Measurements from ENCODE around the gene UNC5A. TPM values are rescaled to one million over a fixed set of nuclear protein-coding genes. Genes with fewer than 3 reads are reported as not detected.

UNC5A gene
- total RNA-seq, 4 donors from 2014 or later, result 0.48 TPM; not detected in 3

- H3K36me3 ChIP-seq, result no peaks in the 10 kb centered on the region
Observed at GRCh38 chr5:176802116-176802784, 8.1 kb upstream of the UNC5A start.

GRCh38 chr5:176803068-176803942 is 7.1 kb upstream of the UNC5A start:
- no peak for DNase-seq
- no peaks in the 10 kb centered on the region for H3K36me3 ChIP-seq
- no peak overlapping the region for H3K4me3 ChIP-seq
- no peak for TF ChIP-seq POLR2A (IDR thresholded peaks at IDR 0.05)
- TF ChIP-seq, protein P1, sequence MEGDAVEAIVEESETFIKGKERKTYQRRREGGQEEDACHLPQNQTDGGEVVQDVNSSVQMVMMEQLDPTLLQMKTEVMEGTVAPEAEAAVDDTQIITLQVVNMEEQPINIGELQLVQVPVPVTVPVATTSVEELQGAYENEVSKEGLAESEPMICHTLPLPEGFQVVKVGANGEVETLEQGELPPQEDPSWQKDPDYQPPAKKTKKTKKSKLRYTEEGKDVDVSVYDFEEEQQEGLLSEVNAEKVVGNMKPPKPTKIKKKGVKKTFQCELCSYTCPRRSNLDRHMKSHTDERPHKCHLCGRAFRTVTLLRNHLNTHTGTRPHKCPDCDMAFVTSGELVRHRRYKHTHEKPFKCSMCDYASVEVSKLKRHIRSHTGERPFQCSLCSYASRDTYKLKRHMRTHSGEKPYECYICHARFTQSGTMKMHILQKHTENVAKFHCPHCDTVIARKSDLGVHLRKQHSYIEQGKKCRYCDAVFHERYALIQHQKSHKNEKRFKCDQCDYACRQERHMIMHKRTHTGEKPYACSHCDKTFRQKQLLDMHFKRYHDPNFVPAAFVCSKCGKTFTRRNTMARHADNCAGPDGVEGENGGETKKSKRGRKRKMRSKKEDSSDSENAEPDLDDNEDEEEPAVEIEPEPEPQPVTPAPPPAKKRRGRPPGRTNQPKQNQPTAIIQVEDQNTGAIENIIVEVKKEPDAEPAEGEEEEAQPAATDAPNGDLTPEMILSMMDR (IDR thresholded peaks at IDR 0.05), result no peak
- no peaks in the 10 kb centered on the region for H3K27me3 ChIP-seq
- H3K9me3 ChIP-seq, result no peaks in the 10 kb centered on the region
- no peak overlapping the region for H3K27ac ChIP-seq
- no peaks in the 10 kb centered on the region for H3K4me1 ChIP-seq
- intact Hi-C loops (cut with DNase I; ENCODE audit: low total_unique reads), result no loop called here

More at GRCh38 chr5:176802116-176802784, 8.1 kb upstream of the UNC5A start:
- intact Hi-C loops (cut with DNase I; ENCODE audit: low total_unique reads), result no loop called here
- Histone ChIP-seq H3K4me1 (no peaks in the 10 kb centered on the region), H3K4me3 (no peak overlapping the region), H3K9me3 (no peaks in the 10 kb centered on the region), H3K27me3 (peaks cover 0 to 3% of the 10 kb centered on the region in 2 donors), H3K27ac (no peak overlapping the region)
- TF ChIP-seq, protein P1 (IDR thresholded peaks at IDR 0.05), result no peak
- no peak for TF ChIP-seq POLR2A (IDR thresholded peaks at IDR 0.05)
- DNase-seq, result no peak

GRCh38 chr5:176803943-176804498 is 6.3 kb upstream of the UNC5A start:
- DNase-seq, result no peak
- no peaks in the 10 kb centered on the region for H3K4me1 ChIP-seq
- H3K27me3 ChIP-seq, result peaks cover 0 to 3% of the 10 kb centered on the region in 2 donors
- intact Hi-C loops (cut with DNase I; ENCODE audit: low total_unique reads), result no loop called here
- H3K9me3 ChIP-seq, result no peaks in the 10 kb centered on the region
- H3K36me3 ChIP-seq, result no peaks in the 10 kb centered on the region
- TF ChIP-seq, protein P1 (IDR thresholded peaks at IDR 0.05), result no peak
- TF ChIP-seq POLR2A (IDR thresholded peaks at IDR 0.05), result no peak
- H3K4me3 ChIP-seq, result no peak overlapping the region
- no peak overlapping the region for H3K27ac ChIP-seq

DNA sequence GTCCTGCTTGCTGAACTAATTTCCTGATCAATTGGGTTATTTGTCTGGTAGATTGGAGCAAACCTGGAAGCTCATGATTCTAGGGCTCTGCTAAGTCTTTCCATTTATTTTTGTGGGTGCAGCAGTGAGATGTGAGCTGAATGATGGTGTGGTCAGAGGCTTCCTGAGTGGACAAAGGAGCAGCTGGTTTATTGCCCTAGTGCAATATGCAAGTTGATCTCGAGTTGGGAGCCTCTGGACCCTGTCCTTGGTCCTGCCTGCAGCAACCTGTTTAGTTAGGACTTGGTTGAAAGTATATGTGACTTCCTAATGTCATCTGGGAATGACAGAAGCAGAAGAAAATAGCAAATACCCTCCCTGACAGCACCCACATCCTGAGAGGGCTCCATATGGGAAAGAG is 4.2 kb upstream of the UNC5A start:
- Histone ChIP-seq H3K27me3 (peaks cover 0 to 6% of the 10 kb centered on the region in 2 donors), H3K9me3 (no peaks in the 10 kb centered on the region), H3K4me3 (no peak overlapping the region), H3K27ac (no peak overlapping the region), H3K4me1 (peaks cover 0 to 9% of the 10 kb centered on the region in 2 donors), H3K36me3 (no peaks in the 10 kb centered on the region)
- no peak for DNase-seq
- intact Hi-C loops (cut with DNase I; ENCODE audit: low total_unique reads), result no loop called here
- no peak for TF ChIP-seq POLR2A (IDR thresholded peaks at IDR 0.05)
- TF ChIP-seq, protein P1 (IDR thresholded peaks at IDR 0.05), result no peak

Data from uterus (tissue), 4 donors.